ENCODE data around the gene ZNF648.
"Not testable (repeated sequence)": the region's sequence is repeated elsewhere in the genome, so short reads cannot be mapped to it uniquely, and the experiment has no call there.

The ZNF648 gene

DNA sequence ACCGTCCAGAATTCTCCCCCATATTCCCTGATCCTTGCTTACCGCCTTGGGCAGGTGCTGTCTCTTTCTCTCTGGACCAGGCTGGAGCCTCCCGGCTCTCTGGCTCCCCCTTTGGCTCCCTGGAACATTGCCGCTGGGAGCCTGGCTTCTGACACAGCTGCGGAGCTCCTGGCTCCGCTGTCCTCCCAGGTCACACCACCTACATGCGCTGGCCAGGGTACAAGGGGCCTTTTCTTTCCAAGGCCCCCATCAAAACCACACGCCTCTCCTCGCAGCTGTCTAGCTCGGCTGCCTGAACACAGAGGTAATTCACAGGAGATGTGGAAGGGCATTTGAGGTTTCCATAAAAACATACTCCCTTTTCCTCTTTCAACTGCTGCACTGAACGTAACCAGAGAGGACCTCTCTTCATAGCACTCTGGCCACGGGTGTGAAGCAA is 7.5 kb upstream of the ZNF648 start:
- no peak for DNase-seq (ENCODE audit: low read depth)

GRCh38 chr1:182066934-182067333 is 5.4 kb upstream of the ZNF648 start:
- DNase-seq (ENCODE audit: low read depth): no peak

- DNase-seq (ENCODE audit: low read depth): no peak
Measured at GRCh38 chr1:182065126-182065845, 3.8 kb upstream of the ZNF648 start.

DNA sequence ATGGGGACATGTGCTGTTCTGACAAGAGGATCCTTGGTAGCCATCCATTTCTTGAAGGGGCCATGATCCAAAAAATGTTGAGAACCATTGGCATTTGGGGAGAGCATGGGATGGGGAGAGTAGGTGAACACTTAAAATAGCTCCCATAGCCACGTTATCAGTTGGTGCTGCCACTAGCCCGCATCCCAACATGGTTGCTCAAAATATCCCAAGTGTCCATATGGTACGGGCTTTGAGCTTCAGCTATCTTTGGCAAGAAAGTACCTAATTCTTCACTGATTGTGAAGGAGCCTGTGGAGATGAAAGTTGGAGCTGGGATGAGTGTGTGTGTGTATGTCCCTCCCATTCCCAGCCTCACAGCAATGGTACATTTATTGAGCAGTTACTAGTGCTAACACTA is 3.1 kb upstream of the ZNF648 start:
- no peak for DNase-seq (ENCODE audit: low read depth)

DNA sequence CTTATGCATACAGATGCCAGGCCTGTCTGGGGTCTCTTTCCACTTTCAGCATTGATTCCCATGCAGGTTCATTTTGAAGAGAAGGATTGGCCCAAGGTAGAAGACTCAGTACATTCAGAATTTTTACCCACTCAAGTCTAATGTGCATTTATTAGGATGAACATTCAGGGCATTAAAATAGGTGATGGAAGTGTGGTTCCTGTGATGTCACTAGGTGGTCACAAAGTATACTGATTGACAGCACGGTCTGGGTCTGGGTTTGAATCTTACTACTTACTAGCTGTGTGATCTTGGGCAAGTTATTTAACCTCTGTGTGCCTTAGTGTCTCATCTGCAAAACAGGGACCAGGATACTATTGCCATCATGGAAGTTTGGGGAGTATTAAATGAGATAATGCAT is 711 bp upstream of the ZNF648 start:
- no peak for DNase-seq (ENCODE audit: low read depth)

GRCh38 chr1:182060877-182061276 is 635 bp downstream of the ZNF648 start:
- no peak for DNase-seq (ENCODE audit: low read depth)

DNA sequence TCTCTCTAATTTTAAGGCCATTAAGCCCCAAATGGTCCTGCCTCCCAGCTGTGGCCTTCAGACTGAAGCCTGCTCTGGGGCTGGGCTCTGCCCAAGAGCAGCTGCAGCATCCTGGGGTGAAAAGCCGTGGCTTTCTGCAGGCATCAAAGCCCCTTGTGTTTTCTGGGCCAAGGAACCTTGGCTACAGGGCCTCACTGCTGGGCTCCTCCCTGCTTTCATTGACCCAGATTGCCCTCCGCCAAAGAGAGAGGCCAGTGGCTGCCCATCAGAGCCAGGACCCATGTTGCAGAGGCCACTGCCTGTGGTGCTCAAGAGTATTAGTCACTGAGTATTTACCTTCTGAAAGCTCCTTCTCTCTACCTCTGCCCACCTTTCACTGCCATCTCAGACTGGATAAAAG is 1.6 kb downstream of the ZNF648 start:
- no peak for DNase-seq (ENCODE audit: low read depth)

- DNase-seq (ENCODE audit: low read depth): no peak
Measured at GRCh38 chr1:182056601-182057366, 4.7 kb downstream of the ZNF648 start.

GRCh38 chr1:182054698-182055326 is 6.7 kb downstream of the ZNF648 start:
- DNase-seq (ENCODE audit: low read depth): no peak

DNA sequence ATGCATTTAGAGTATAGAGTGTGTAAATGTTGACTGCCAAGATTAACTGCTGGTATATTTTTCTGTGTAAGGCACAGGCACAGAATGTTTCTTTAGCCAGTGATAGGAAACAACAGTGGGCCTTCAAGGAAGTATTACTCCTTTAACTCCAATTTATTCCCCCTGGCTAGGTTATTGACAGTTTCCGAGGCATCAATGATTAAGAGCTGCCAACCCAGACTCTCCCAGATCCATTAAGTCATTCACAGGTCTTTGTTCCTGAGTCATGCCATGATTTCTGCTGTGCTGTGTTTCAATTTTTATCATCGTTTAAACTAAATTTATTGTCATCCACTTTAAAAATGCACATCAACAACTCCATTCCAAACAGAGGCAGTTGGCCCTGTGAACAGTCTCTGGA is 9.2 kb downstream of the ZNF648 start:
- DNase-seq (ENCODE audit: low read depth): no peak

- no peak for DNase-seq (ENCODE audit: low read depth)
Measured at GRCh38 chr1:182051938-182052337, 9.6 kb downstream of the ZNF648 start.

DNA sequence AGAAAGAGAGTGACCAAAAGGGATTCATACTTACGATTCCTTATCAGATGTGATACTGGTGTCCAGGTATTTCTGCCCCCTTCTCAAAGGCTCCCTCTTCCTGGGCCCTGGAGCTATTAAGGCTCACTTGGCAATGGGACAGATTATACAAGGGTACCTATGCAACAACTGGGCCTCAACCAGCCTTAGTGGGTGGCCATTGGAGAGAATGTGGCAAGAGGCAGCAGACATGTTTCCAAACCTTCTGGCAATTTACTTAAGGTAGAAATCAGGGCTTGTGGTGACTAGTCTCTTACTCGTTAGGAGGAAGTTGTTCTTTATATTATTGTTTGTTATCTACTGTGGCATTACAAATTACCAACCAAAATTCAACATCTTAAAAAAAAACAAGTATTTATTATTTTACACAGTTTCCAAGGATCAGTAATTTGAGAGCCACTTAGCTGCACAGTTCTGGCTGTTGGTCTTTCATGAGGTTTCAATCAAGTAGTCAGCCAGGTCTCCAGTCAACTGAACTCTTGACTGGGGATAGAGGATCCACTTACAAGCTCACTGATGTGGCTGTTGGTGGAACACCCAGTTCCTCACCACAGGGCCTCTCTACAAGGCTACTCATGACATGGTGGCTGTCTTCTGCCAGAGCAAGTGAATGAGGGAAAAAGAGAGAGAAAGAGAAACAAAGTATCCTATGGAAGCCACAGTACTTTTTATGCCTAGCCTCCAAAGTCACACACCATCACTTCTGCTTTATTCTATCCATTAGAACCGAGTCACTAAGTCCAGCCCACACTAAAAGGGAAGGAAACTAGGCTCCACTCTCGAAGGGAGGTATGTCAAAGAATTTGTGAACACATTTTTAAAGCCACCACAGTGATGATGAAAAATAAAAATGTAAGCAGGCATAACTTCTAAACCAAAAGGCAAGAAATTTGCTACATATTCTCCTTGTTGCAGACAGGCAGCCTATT is 10.7 kb downstream of the ZNF648 start:
- no peak for DNase-seq (ENCODE audit: low read depth)

DNA sequence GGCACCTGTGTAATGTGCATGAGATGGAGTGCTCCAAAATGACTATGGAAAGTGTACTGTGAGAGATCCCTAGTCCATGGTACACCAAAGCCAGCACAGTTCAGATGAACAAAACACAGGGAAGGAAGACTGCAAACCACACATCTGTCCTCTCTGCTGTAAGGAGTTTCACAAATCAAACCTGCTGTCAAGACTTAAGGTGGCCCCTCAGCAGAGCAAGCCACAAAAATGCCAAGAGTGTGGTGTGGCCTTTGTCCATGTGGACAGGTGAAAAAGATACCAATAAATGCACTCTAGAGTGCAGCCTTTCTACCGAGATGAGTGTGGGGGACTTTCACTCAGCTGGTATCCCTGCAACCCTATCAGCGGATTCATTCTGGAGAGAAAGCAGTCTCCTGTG is 12.9 kb downstream of the ZNF648 start:
- no peak for DNase-seq (ENCODE audit: low read depth)

DNA sequence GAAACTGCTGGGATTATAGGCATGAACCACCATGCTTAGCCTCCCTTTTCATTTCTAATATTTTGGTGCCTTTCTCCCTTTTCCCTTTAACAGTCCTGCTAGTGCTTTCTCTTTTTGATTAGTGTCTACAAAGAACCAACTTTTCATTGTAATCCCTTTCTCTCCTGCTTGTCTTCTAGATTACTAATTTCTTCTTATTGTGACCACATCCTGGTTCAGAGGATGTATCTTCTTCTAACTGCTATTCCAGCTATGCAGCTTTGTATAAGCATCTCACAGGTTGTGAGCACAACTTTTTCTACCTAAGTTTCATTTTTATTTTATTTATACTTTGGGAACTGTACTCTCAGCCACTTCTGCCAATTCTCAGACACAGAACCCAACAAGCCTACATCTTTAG is 14.7 kb downstream of the ZNF648 start:
- DNase-seq (ENCODE audit: low read depth): no peak

DNA sequence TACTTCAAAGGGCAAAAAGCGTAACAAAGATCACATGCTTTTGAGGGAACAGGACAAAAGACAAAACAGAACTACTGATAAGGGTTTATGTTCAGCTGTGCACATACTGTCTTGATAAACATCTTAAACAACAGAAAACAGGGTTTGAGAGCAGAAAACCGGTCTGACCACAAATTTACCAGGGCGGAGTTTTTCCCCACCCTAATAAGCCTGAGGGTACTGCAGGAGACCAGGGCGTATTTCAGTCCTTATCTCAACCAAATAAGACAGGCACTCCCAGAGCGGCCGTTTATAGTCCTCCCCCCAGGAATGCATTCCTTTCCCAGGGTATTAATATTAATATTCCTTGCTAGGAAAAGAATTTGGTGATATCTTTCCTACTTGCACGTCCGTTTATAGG is 16.0 kb downstream of the ZNF648 start:
- DNase-seq (ENCODE audit: low read depth): not testable (repeated sequence)

GRCh38 chr1:182041615-182042014 is 19.9 kb downstream of the ZNF648 start:
- peak; percentile 12 for DNase-seq (ENCODE audit: low read depth)

DNA sequence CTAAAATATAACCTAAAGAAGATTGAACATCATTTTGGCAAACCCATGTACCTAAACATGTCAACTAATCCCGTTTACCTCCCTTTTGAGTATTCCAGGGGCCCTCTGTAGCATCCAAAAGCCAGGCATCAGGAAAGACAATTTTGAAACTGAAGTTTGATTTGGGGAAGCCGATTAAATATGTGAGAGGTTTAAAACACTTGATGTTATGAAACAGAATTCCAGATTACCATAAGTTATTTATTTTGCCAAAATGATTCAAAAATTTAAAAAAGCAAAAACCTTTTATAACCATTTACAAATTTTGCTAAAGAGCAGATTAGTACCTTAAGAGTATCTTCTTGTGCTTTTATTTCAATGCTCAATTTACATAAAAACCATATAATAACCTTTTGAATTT is 23.3 kb downstream of the ZNF648 start:
- DNase-seq (ENCODE audit: low read depth): no peak

DNA sequence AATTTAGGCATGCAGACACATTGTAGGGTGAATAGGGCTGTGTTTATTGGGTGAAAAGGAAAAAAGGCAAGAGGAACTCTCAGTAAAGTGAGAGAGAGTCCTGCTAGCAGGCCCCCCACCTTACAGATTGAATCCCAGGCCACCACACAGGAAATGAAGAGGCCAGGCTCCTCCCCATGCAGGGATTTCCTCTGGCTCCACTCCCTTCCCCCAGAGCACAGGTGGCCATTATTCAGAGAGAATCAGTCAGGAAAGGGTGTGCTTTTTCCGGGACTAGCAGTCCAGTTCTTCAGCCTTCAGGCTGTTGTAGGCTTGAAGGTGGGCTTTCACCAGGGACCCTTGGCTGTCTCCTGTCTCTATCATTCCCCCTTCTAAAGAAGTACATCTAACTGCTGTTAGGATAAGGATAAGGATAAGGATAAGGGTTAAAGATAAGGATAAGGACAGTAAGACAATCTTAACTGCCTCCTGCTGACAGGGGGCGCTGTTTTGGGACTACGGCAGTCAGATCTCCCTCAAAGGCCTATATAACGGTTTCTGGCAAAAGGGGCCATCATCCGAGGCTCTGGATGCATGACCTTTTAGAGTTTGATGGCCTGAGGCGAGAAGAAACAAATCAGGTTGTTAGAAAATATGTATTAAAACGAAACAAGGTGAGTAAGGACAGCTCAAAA is 26.3 kb downstream of the ZNF648 start:
- DNase-seq (ENCODE audit: low read depth): no peak

GRCh38 chr1:182032251-182032650 is 29.3 kb downstream of the ZNF648 start:
- no peak for DNase-seq (ENCODE audit: low read depth)

GRCh38 chr1:182029379-182030331 is 31.9 kb downstream of the ZNF648 start:
- peak; percentile 78 for DNase-seq (ENCODE audit: low read depth)

All from amniotic epithelial cell (primary cell).